NCI-H526 (cell line): ENCODE data around the gene SND1.
"Not testable (repeated sequence)": the region's sequence is repeated elsewhere in the genome, so short reads cannot be mapped to it uniquely, and the experiment has no call there.

Experiments used
- DNase-seq, 2 experiments: peaks; one replicate each; lab custom pipeline; 2025; lab: John Stamatoyannopoulos, UW

SND1 gene

DNA sequence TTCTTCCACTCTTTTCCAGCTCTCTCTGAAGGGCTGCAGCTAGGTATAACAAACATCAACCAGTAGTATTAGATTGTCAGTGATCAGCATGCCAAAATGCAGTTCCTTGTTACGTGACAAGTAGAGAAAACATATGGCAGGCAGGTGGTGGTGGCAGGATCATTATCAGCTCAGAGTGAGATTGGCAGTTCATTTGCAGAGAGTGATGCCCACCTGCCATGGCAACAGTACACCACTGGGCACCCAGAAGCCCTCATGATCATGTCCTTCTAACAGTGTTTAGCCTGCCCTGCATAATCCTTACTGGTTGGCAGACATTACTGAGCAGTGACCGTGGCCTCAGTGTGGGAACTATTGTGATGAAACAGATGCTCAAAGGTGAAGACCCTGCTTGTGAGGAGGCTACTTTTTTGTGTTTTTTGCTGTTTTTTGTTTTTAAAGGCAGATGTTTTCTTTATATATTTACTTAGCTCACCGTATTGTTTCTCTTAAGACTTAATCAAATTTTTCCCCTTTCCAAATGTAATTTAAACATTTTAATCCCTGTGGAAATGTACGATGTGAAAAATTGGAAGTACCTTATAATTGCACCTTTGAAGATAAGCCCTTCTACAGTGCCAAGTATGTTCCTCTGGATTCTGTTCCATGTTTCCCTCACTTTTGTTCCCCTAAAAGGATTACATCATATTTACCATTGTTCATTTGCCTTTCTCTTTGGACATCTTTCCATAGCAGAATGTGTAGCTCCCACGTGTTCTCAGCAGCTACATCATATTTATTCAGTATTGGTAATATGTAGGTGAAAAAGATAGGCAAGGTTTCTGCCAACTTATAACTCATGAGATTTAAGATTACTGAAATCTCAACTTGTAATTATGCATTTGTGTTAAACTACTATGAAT is 179.6 kb downstream of the SND1 start:
- no peak for DNase-seq

DNA sequence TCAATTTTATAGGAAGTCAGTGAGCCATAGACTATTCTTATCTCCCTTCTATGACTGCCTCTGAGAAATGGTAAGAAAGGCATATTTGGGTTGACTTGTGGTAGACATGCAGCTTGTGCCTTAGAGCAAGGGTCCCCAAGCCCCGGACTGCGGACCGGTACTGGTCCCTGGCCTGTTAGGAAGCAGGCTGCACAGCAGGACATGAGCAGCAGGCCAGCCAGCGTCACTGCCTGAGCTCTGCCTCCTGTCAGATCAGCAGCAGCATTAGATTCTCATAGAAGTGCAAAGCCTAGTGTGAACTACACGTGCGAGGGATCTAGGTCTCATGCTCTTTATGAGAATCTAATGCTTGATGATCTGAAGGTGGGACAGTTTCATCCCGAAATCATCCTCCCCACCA is 180.6 kb downstream of the SND1 start:
- DNase-seq, result no peak

DNA sequence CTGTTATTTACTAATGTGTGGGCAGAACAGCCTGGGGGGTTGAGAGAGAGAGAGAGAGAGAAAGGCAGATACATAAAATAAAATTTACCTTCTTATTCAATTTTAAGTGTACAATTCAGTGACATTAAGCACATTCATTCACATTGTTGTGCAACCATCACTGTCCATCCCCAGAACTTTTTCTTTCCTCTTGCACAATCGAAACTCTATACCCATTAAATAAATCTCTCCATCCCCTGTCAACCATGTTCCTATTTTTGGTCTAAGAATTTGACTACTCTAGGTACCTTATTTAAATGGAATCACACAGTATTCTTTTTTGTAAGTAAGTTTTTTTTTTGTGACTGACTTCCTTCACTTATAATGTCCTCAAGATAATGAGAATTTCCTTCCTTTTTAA is 181.6 kb downstream of the SND1 start:
- DNase-seq, result no peak

DNA sequence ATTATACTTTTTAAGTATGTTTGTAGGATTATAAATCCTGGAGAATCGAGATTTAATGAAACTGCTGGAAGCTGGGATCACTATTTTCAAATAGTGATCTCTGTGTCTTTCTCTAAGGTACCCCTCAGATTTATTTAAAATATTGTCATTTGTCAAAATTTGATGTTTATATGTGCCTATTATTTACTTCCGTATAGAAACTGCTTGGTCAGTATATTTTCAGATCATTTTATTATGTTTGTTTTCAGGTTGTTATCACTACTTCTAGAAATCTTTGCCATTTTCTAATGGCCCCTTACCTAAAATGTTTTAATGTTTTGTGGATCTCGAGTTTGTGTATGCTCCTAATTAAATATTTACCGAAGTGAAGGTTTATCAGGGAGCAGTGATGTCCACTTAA is 183.7 kb downstream of the SND1 start:
- no peak for DNase-seq

DNA sequence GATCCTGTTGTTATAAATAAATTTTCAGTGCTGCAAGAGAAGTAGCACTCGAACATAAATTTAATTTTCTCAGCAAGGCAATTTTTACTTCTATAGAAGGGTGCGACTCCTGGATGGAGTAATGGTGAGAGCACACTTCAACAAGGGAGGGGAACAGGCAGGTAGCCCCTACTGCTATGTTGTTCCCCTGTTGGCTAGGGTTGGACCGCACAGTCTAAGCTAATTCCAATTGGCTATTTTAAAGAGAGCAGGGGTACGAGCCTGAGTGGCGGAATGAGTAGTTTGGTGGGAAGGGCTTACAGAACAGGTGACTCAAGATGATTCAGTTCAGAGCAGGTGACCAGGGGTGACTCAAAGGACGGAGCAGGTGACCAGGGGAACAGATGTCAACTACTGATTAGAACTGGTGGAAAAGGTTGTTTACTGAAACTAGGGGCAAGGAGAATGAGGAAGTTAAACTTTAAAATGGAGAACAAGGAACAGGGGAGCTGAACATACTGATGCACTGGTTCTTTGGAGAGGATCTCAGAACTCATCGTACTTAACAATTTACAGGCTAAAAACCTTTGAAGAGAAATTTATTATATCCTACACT is 185.9 kb downstream of the SND1 start:
- not testable (repeated sequence) for DNase-seq

DNA sequence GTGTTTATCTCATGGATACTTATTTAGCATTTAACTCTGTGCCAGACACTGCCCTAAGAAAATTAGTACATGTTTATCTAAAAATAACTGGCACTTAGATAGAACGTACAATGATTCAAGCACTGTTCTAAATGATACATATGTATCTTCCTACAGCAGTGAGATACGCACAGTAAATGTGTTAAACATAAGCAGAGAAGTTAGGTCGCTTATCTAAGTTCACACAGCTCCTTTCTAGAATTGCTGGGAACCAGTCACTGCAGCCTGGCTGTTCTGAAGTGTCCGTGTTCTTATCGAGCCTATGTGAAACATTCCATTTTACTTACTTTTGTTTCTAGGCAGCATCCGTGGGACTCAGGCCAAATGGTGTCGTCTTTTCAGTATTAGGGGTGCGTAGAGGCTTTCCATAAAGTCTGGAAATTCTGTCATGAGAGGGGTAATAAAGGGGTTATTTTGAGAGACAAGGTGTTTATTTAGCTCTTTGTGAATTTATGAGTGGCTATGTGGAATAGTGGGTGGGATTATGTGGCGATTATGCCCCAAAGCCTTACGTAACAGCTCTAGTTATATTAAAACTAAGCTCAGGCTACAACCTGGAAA is 186.9 kb downstream of the SND1 start:
- no peak for DNase-seq

DNA sequence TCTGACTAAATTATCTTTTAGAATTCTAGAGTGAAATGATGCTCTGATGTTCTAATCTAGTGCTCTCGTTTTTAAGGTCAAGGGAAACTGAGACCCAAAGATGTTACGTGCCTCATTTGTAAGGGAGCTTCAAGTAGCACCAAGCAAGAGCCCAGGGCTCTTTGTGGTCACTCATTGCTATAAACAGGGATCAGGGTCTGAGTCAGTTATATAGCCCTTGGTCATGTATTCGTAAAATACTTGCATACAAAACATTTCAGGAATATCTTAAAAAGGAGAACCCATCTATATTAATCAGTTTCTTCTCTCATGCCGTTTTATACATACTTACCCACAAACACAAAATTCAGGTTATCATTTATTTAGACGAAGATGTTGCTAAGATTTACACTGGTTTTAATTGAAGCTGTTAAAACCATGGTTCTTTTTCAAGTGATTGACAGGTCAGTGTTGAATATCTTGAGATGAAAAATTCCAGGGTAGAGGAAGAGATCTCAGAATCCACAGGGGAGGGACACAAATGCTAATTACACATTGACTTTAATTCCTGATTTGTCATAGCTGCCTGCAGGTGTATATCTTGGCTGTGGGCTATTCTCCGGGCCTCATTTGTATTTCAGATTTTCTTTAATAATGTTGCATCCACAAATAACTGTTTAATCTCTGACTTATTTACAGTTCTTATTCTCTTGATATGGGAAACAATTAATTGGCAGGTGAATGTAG is 188.4 kb downstream of the SND1 start:
- DNase-seq, result no peak

DNA sequence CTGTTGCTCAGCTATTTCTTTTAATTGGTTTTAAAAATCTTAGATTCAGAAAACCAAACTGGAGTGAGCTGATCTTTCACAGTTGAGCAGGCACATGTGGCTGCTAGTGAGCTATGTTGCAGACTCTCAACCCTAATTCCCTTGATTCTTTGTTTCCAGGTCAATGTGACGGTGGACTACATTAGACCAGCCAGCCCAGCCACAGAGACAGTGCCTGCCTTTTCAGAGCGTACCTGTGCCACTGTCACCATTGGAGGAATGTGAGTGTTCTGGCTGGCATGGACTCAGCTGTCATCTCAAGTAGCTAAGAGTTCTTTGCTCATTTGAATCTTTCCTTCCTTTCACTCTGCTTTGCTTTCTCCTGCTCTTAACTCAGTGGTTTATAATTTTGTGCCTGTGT is 192.2 kb downstream of the SND1 start:
- DNase-seq, result no peak

DNA sequence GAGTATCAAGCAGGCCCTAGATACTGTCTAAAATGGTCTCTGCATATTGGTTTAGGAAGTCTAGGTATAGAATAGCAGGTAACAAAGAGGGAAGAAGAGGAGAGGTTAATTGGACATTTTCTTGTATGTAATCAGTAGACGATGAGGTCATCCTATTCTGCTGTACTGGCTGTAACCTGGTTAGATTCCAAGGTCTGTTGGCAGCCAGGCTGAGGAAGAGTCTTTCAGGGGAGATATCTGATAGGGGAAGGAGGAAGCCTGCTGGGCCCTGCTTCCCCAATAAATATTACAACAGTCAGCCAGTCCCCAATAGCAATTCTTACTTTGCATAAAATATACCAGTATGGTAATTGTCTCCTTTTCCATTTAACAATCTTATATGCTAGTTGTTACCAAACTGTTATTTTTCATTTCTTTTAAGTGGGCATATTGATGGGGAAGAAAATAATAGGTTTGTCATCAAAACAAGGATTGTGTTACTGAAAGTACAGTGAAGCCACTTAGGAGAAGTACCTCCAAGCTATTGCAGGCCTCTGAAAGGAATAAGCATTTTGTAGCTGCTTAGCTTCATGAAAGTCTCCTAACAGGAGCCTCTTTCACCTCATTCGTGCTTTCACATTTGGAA is 192.8 kb downstream of the SND1 start:
- no peak for DNase-seq

DNA sequence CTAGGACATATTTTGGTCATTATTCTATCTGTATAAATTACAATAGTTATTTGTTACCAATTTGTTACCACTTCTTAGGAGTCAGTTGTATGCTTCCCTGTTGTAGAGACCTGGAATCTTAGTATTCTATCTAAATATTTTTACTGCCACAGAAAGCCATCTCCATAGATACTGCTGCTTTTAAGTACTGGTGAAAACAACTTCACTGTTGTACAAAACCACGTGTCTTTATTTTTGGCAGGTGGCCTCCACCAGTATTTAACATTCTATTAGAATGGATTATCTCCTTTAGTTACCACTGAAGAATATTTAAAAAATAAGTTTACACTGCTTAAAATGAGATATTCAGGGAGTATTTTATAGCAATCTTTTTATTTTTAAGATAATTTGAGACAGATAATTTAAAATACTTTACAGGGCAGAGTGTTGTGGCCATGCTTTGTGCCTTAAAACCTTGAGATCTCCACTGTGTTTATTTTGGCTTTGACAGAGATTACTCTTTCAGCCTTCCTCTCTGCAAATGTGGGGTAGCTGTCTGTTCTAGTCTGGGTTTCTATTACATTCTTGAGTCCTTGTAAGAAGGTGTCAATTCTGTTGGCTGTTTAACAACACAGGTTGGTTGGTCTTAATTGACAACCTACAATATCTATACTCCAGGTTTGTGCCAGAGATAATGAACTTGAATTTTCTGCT is 193.7 kb downstream of the SND1 start:
- DNase-seq, result no peak

DNA sequence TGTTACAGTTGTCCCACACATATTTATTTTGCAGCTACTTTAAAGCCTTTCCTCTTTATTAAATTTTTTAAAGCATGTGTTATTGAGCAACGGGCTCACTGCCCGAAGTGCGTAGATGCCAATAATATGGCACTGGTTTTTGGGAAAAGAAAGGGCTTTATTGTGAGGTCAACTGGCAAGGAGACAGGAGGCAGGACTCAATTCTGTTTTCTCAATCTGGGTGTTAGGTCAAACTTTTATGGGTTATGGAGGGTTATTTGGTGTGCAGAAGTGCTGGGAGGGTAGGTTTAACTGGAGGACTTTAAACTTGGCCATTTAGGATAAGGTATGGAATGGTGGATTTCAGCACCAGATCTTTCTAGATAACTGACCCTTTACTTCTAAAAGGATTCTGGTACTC is 195.6 kb downstream of the SND1 start:
- DNase-seq, result no peak

DNA sequence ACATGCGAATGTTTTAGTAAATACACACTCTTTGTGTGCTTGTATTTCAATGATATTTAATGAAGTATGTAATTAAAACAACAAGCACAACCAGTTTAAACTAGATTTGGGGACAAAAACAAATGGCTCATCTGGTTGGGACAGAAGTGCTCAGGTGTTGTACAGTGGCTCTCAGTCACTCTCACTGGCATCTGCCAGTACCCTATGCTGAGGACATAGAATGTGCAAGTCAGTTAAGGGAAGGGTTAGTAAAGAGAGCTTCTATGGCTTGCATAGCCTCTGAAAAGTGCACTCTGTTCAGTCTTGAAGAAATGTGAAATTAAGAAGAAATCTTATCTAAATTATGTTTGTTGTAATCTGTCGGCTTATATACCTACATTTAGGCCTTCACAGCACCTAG is 196.2 kb downstream of the SND1 start:
- DNase-seq, result no peak

DNA sequence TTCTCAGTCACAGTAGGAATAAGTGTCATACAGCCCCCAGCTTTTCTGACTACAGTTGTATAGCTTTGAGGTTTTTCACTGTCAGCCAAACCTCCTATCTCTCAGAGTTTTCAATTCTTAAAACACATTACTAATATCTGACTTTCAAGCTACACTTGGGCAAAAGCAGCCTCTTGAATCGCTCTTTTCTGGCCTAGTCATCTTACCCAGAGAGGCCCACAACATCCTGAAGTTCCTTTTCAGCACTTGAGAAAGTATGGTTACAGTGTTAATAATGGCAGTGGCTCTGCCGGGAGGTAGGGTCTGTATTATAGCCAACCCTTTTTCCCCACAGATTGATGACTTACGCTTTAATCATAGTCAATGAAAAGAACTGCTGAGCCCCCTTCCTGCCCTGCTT is 198.2 kb downstream of the SND1 start:
- no peak for DNase-seq

DNA sequence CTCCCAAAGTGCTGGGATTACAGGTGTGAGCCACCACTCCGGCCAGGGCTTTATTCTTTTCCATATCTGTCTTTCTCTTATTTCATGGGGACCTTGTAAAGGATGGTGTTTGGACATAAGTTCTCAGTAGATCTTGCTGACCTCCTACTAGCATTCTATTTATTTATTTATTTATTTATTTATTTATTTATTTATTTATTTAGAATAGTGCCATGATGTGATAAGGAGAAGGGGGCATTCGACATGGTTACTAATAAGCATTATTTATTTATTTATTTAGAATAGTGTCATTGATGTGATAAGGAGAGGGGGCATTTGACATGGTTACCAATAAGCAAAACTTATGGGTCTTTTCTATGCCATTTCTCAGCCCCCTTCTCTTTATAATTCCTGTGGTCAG is 202.4 kb downstream of the SND1 start:
- no peak for DNase-seq

DNA sequence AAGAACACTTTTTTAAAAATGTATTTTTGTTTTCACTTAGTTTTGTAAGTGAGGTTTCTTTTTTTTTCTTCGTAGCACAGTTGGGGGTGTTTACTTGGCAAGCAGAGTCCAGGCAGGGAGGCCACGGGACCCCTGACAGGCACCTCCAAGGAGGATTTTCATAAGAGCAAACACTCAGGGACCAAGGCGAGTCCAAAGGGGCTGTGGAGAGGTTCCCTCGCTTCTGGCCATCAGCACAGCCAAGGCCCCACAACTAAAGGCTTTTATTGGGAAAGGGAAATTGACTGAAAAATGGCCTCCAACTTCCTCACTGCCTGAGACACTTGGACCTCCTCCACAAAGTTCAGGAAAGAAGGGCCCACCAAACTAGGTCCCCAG is 205.5 kb downstream of the SND1 start:
- DNase-seq, result no peak

DNA sequence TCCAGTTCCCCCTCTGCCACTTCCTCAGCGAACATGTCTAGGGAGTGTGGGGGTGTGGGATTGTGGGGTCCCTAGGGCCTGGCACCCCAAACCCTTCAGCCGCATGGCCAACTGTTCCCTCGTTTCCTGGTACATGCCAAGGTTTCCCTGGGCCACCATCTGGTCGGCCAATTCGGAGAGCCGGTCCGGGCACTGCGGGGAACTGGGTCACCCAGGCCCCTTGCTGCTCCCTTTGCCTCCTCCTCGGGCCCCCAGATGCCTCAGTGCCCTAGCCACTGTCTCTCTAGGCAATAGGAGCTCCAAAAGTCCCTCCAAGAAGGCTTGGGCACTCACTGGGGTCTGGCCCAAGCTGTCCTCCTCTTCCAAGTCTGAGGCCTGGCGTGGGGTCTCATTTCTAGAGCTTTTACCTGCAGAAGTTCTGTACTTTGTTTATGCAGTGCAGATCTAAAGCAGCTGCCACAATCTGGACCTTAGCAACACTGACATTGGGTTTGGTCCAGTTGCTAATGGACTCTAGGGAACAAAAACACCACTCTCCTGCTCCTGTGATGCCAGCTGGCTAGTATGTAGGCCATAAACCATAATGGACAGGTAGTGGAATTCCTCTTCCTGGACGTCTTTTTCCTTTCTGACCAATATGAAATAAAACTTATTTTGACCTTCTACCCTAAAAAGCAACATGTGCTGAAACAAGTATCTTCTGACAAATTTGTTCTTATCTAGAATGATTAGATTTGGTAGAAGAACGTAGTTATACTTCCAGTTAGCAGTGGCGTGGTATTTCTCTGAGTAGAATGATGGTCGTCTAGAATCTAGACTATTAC is 206.3 kb downstream of the SND1 start:
- DNase-seq, result no peak

DNA sequence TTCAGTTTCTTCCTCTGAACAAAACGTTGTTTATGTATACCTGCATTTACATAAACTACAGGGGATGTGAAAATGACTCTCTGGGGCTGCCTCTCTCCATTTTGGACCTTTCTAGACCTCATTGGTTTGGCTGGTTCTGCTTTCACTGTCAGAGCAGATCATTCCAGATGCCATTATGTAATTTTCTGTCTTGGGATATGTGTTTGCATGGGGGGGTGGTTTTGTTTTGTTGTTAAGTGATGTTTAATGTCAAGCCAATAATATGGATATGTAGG is 206.9 kb downstream of the SND1 start:
- no peak for DNase-seq

DNA sequence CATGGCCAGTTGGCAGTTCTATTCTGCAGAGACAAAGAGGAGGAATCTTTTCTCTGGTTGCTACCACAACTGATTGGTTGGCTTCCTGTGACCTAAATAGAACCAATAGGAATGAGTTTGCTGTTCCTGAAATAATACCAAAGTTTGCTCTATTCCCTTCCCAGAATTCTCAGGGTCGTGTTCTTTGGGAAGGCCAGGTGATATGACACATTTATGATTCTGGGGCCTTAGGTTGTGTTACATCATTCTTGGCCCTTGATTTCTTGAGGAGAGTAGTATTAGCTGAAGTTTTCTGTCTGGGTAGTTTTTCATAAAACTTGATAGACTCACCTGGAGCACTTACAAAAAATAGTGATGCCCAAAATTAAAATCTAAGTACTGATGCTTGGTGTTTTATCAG is 207.3 kb downstream of the SND1 start:
- no peak for DNase-seq

DNA sequence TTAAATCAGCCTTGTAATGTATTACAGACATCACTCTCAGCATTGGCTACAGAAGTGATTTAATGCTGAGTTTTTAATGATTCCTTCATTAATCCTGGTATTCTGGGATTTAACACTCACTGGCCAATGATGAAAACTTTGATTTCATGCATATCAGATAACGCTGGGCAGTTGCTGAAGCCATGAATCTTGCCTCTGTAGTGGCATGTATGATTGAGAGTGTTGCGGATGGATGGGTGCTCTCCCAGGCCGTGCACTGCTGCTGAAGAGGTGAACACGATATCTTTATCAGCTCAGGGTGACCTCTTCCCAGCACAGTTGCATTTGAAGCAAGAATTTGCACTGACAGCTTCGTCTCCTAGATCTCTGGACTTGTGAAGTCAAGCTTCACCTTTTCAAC is 210.5 kb downstream of the SND1 start:
- no peak for DNase-seq

DNA sequence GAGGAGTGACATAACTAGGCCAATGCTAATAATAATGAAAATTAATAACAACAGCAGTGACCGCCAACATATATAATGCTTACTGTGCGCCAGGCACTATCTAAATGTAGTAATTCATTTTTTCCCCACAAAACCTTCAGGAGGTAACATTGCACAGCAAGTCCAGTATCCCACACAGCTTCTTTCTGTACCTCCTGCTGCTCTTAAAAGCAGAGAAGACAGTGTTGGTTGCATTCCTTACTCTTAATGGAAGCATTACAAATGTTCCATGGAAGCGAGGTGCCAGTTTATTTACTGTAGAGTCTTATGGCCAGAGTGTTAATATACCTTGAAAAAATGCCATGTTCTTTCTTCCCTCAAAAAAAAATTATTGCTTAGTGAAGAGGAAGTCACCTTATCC is 211.1 kb downstream of the SND1 start:
- DNase-seq, result no peak

DNA sequence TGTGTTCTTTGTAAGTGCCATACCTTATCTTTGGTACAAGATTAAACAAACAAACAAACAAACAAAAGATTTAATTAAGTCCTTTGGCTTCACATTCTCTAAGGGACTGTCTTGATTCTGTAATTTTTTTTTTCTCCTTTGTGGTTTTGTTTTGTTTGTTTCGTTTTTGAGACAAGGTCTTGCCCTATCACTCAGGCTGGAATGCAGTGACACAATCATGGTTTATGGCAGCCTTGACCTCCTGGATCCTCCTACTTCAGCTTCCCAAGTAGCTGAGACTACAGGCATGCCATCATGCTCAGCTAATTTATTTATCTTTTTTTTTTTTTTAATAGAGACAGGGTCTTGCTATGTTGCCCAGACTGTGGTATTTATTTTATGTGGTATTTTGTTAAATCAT is 213.5 kb downstream of the SND1 start:
- no peak for DNase-seq
